GM23338 (cell line): Measurements from ENCODE around the gene GPR89B. TPM values are rescaled to one million over a fixed set of nuclear protein-coding genes. Genes with fewer than 3 reads are reported as not detected.

Experiments used
- ATAC-seq: fragments of 200-7000 bp; cut with Tn5 transposase; 3 replicates; pipeline ENCODE4 v1.9.1; 2020
- DNase-seq: peaks from one replicate; pipeline ENCODE4 v3.0.0-alpha.2; 2015; ENCODE audit warnings: low spot score
- H2AFZ ChIP-seq: fragments of 200-600 bp; sonication (generic); 2 replicates; pipeline ENCODE4 v1.8.0; 2016; ENCODE audit warnings: antibody characterized with exemption, mild to moderate bottlenecking, moderate library complexity
- H3F3A ChIP-seq: fragments of 200-600 bp; sonication (generic); replicated peaks from 2 replicates; pipeline ENCODE4 v1.8.0; 2017; ENCODE audit warnings: antibody characterized with exemption, mixed run types, low read depth
- H3K27ac ChIP-seq: fragments of 200-600 bp; sonication (generic); 2 replicates; pipeline ENCODE4 v1.6.1; 2016; ENCODE audit warnings: low read depth
- H3K27me3 ChIP-seq: fragments of 200-600 bp; sonication (generic); 2 replicates; pipeline ENCODE4 v1.8.0; 2016; ENCODE audit warnings: mild to moderate bottlenecking, mixed run types, moderate library complexity; ENCODE audit not compliant: insufficient read depth
- H3K36me3 ChIP-seq: fragments of 200-600 bp; sonication (generic); 2 replicates; pipeline ENCODE4 v1.8.0; 2016; ENCODE audit warnings: mild to moderate bottlenecking; ENCODE audit not compliant: insufficient read depth
- H3K4me1 ChIP-seq: fragments of 200-600 bp; sonication (generic); 2 replicates; pipeline ENCODE4 v1.8.0; 2016; ENCODE audit warnings: mild to moderate bottlenecking, moderate library complexity; ENCODE audit not compliant: insufficient read depth
- H3K4me2 ChIP-seq: fragments of 200-600 bp; sonication (generic); 2 replicates; pipeline ENCODE4 v1.7.1; 2017; ENCODE audit warnings: mixed run types
- H3K4me3 ChIP-seq: fragments of 200-600 bp; sonication (generic); 2 replicates; pipeline ENCODE4 v1.6.1; 2016; ENCODE audit warnings: mixed run types
- H3K79me2 ChIP-seq: fragments of 200-600 bp; sonication (generic); replicated peaks from 2 replicates; pipeline ENCODE4 v1.8.0; 2017; ENCODE audit warnings: mild to moderate bottlenecking; ENCODE audit not compliant: insufficient read depth
- H3K9me2 ChIP-seq: fragments of 200-600 bp; sonication (generic); 2 replicates; pipeline ENCODE4 v1.8.0; 2017; ENCODE audit not compliant: insufficient read depth
- H4K20me1 ChIP-seq: fragments of 200-600 bp; sonication (generic); replicated peaks from 2 replicates; pipeline ENCODE4 v1.8.0; 2017; ENCODE audit warnings: mild to moderate bottlenecking; ENCODE audit not compliant: insufficient read depth
- H3K27ac Mint-ChIP-seq: 2 replicates; pipeline ENCODE4 v1.8.0; 2020; ENCODE audit warnings: inconsistent platforms, mild to moderate bottlenecking, moderate library complexity, mixed read lengths
- H3K27me3 Mint-ChIP-seq: 3 replicates; pipeline ENCODE4 v1.8.0; 2022; ENCODE audit warnings: low read depth, mild to moderate bottlenecking, moderate library complexity, mixed read lengths, inconsistent platforms; ENCODE audit not compliant: insufficient read depth, poor library complexity
- H3K36me3 Mint-ChIP-seq: 3 replicates; pipeline ENCODE4 v1.8.0; 2021; ENCODE audit warnings: low read depth, mild to moderate bottlenecking, inconsistent platforms, moderate library complexity, mixed read lengths
- H3K4me1 Mint-ChIP-seq: 3 replicates; pipeline ENCODE4 v1.8.0; 2020; ENCODE audit warnings: mild to moderate bottlenecking, inconsistent platforms, mixed read lengths
- H3K4me3 Mint-ChIP-seq: 3 replicates; pipeline ENCODE4 v1.8.0; 2021; ENCODE audit warnings: moderate library complexity, mild to moderate bottlenecking, inconsistent platforms, mixed read lengths
- H3K9me3 Mint-ChIP-seq: 3 replicates; pipeline ENCODE4 v1.8.0; 2020; ENCODE audit warnings: moderate library complexity, mild to moderate bottlenecking, inconsistent platforms, mixed read lengths
- CTCF ChIP-seq, 2 experiments: fragments of 200-600 bp in 1 of 2; sonication (generic) in 1 of 2; conservative IDR thresholded peaks; 2 replicates each; pipeline versions ENCODE4 v1.5.1 to v1.6.1; 2016 to 2017; ENCODE audit warnings: antibody characterized with exemption in 2 of 2, low read depth in 2 of 2, mild to moderate bottlenecking in 2 of 2, moderate library complexity in 1 of 2
- EZH2phosphoT487 ChIP-seq: fragments of 200-600 bp; sonication (generic); IDR thresholded peaks from one replicate; pipeline ENCODE4 v1.8.1; 2018; ENCODE audit warnings: antibody characterized with exemption; ENCODE audit not compliant: unreplicated experiment
- JUNB ChIP-seq: IDR thresholded peaks from one replicate; pipeline ENCODE4 v1.6.1; 2016; ENCODE audit warnings: antibody characterized with exemption; ENCODE audit not compliant: unreplicated experiment
- NANOG ChIP-seq: IDR thresholded peaks from 2 replicates; pipeline ENCODE4 v1.6.1; 2016; ENCODE audit warnings: antibody characterized with exemption, borderline replicate concordance
- POLR2AphosphoS5 ChIP-seq: IDR thresholded peaks from 2 replicates; pipeline ENCODE4 v1.6.1; 2016; ENCODE audit warnings: antibody characterized with exemption, low read depth
- ZNF462 ChIP-seq: fragments of 250-450 bp; sonication (Bioruptor Pico); IDR thresholded peaks from 2 replicates; pipeline ENCODE4 v1.5.0; 2020; ENCODE audit warnings: mild to moderate bottlenecking, moderate library complexity
- polyA plus RNA-seq: library from polyadenylated mRNA; unstranded; fragments of >200 nt; fragmentation: Nextera tagmentation; extraction: Ambion mirVana; gene quantifications from 2 replicates; pipeline ENCODE4 v1.2.1, GENCODE V29; 2016
- total RNA-seq: library from RNA; depleted of rRNA; stranded (reverse); fragments of >200 nt; shearing (Covaris generic); gene quantifications from 2 replicates; pipeline ENCODE4 v1.2.3, GENCODE V29; 2014

The GPR89B gene
- total and polyA plus RNA-seq, 2 experiments from 2014 or later, result 25.7 to 27.7 TPM

- no peaks in the 10 kb centered on the region; the same call in 2 of the 3 replicates for H3K9me3 Mint-ChIP-seq
- H3K4me3 ChIP-seq, result no peak overlapping the region
- H3K36me3 ChIP-seq, result no peaks in the 10 kb centered on the region
- 0 out of 2 replicates have a peak, but pooled peaks cover 4% of the 10 kb centered on the region for H3K4me1 ChIP-seq
- H2AFZ ChIP-seq, result peak overlapping the region; percentile 77
- H3K4me1 Mint-ChIP-seq, result peaks cover 19% of the 10 kb centered on the region
- no peak overlapping the region for H3K4me2 ChIP-seq
- H3K79me2 ChIP-seq, result no peaks in the 10 kb centered on the region
- DNase-seq (peak; percentile 92), ATAC-seq (peak; percentile 99)
- H4K20me1 ChIP-seq, result no peaks in the 10 kb centered on the region
- H3F3A ChIP-seq, result no peaks in the 10 kb centered on the region
- H3K4me3 Mint-ChIP-seq, result no peak overlapping the region
- no peaks in the 10 kb centered on the region for H3K36me3 Mint-ChIP-seq
- H3K27ac ChIP-seq, result no peak overlapping the region
- no peak overlapping the region for H3K27ac Mint-ChIP-seq
- no peaks in the 10 kb centered on the region for H3K9me2 ChIP-seq
- peaks cover 3% of the 10 kb centered on the region for H3K27me3 Mint-ChIP-seq
- no peaks in the 10 kb centered on the region for H3K27me3 ChIP-seq
- no peak for TF ChIP-seq POLR2AphosphoS5
- no peak for TF ChIP-seq JUNB
- no peak for TF ChIP-seq NANOG
- no peak for TF ChIP-seq ZNF462 (CRISPR knock-in tag)
- peak; percentile 87 to 98 for TF ChIP-seq CTCF (conservative IDR thresholded peaks at IDR 0.05; ENCODE audit: low read depth in 2 of 2)
- no peak for TF ChIP-seq EZH2phosphoT487
These were observed 37.9 kb upstream of the GPR89B start for GRCh38 chr1:147890177-147890790.
